ENCODE results near the gene ABCA1.

The ABCA1 gene

DNA sequence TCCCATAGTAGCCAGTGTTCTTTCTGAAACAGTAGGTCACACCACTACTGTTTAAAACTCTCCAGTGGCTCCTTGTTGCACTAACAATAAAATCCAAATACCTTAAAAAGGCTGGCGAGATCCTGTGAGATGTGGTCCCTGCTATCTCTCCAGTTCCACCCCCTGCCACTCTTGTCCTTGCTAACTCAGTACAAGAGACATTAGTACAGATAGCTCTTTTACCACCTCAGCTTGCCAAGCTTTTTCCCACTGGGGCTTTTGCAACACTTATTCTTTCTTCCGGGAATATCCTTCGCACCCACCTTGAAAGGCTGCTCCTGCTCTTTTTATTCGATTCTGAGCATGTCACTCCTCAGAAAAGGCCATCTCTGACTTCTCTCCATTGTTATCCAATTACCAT is 149.2 kb downstream of the ABCA1 start:
- no peak overlapping the region for H3K4me3 ChIP-seq (ENCODE audit: control insufficient read depth, low read depth, low read length)
- DNase-seq (ENCODE audit: low read depth) = no peak
- TF ChIP-seq, protein P1, sequence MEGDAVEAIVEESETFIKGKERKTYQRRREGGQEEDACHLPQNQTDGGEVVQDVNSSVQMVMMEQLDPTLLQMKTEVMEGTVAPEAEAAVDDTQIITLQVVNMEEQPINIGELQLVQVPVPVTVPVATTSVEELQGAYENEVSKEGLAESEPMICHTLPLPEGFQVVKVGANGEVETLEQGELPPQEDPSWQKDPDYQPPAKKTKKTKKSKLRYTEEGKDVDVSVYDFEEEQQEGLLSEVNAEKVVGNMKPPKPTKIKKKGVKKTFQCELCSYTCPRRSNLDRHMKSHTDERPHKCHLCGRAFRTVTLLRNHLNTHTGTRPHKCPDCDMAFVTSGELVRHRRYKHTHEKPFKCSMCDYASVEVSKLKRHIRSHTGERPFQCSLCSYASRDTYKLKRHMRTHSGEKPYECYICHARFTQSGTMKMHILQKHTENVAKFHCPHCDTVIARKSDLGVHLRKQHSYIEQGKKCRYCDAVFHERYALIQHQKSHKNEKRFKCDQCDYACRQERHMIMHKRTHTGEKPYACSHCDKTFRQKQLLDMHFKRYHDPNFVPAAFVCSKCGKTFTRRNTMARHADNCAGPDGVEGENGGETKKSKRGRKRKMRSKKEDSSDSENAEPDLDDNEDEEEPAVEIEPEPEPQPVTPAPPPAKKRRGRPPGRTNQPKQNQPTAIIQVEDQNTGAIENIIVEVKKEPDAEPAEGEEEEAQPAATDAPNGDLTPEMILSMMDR (IDR thresholded peaks at IDR 0.05; ENCODE audit: control insufficient read depth, insufficient read depth, low read depth, low read length, missing control alignments) = no peak

- TF ChIP-seq, protein P1 (IDR thresholded peaks at IDR 0.05; ENCODE audit: control insufficient read depth, insufficient read depth, low read depth, low read length, missing control alignments) = no peak
- DNase-seq (ENCODE audit: low read depth) = peak; percentile 16
Measured at GRCh38 chr9:104776797-104777196, 151.2 kb downstream of the ABCA1 start.

DNA sequence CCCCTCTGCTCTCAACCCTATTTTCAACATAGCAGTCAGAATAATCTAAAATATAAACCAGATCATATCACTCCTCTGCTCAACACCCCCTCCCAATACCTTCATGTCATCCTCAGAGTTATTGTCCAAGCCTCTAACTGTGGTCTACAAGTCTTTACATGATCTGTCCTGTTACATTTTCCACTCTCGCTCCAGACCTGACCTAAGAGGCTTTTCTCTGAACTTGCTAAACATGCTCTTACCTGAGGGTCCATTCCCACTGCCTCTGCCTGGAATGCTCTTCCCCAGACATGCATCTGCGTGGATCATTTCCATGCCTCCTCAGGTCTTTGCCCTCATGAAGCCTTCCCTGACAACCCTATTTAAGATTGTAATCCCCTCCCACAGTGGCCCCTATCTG is 152.0 kb downstream of the ABCA1 start:
- TF ChIP-seq, protein P1 (IDR thresholded peaks at IDR 0.05; ENCODE audit: control insufficient read depth, insufficient read depth, low read depth, low read length, missing control alignments) = no peak
- H3K4me3 ChIP-seq (ENCODE audit: control insufficient read depth, low read depth, low read length) = no peak overlapping the region
- no peak for DNase-seq (ENCODE audit: low read depth)

More at GRCh38 chr9:104776797-104777196, 151.2 kb downstream of the ABCA1 start:
- no peak overlapping the region for H3K4me3 ChIP-seq (ENCODE audit: control insufficient read depth, low read depth, low read length)

GRCh38 chr9:104775574-104775936 is 152.4 kb downstream of the ABCA1 start:
- no peak overlapping the region for H3K4me3 ChIP-seq (ENCODE audit: control insufficient read depth, low read depth, low read length)
- TF ChIP-seq, protein P1 (IDR thresholded peaks at IDR 0.05; ENCODE audit: control insufficient read depth, insufficient read depth, low read depth, low read length, missing control alignments) = no peak
- no peak for DNase-seq (ENCODE audit: low read depth)

- TF ChIP-seq, protein P1 (IDR thresholded peaks at IDR 0.05; ENCODE audit: control insufficient read depth, insufficient read depth, low read depth, low read length, missing control alignments) = no peak
- H3K4me3 ChIP-seq (ENCODE audit: control insufficient read depth, low read depth, low read length) = no peak overlapping the region
- DNase-seq (ENCODE audit: low read depth) = no peak
Measured at GRCh38 chr9:104774831-104775573, 153.0 kb downstream of the ABCA1 start.

DNA sequence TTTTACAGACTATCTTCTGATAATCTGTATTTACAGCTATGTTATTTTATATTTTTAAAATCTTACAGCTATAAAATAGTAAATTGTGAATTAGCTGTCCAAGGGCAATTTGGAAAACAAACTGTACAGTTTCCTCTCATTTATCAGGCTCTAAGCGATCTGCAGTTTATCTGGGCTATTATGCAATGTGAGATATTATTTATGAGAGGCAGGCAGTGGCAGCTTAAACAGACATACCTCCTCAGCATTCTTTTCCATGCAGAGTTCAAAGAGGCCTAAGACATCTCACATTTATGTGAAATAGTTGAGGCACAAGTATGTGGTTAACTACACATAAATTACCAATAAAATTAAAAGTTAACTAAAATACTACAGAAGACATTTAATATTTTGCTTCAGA is 153.8 kb downstream of the ABCA1 start:
- no peak for DNase-seq (ENCODE audit: low read depth)
- TF ChIP-seq, protein P1 (IDR thresholded peaks at IDR 0.05; ENCODE audit: control insufficient read depth, insufficient read depth, low read depth, low read length, missing control alignments) = no peak
- H3K4me3 ChIP-seq (ENCODE audit: control insufficient read depth, low read depth, low read length) = no peak overlapping the region

All from AG09309 (cell line).